GM04504 (cell line): ENCODE data around the gene PDE10A.

Experiments
- DNase-seq: peaks from one replicate; pipeline ENCODE4 v3.0.0-alpha.2; 2012; ENCODE audit warnings: low read depth

PDE10A gene

DNA sequence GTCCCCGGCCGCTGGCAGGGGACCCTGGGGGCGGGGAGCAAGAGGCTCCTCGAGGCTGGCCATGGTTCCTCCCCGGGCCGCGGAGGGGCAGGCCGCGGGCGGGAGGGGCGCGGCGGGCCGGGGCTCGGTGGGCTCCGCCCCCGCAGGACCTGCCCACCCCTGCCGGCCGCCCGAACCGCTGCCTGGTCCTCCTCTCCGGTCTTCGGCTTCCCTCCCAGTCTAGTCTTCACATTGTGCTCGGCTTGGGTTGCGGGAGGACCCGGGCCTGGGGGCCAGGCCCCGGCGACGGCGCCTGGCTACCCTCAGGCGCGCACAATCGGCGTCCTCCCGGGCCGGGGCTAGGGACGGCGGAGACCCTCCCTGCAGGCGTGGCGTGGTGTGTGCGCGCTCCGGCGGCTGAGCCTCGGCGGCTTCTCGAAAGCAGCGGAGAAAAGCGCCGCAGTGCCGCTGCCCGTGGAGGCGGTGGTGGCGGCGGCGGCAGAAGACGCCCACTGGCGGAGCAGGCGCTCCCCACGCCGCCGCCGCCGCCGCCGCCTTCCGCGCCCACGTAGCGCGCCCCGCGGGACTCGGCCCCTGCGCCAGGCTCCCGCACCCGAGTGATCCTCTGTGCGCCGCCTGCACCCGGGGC, at the start of gene PDE10A:
Gene PDE10A, minus strand, starts transcription at position 493 of the 628 bp plus-strand sequence. Its CDS starts 430 bp downstream, at position 63.
- no peak for DNase-seq

- no peak for DNase-seq
Observed at GRCh38 chr6:165708985-165709576, 46.0 kb upstream of the PDE10A start.

DNA sequence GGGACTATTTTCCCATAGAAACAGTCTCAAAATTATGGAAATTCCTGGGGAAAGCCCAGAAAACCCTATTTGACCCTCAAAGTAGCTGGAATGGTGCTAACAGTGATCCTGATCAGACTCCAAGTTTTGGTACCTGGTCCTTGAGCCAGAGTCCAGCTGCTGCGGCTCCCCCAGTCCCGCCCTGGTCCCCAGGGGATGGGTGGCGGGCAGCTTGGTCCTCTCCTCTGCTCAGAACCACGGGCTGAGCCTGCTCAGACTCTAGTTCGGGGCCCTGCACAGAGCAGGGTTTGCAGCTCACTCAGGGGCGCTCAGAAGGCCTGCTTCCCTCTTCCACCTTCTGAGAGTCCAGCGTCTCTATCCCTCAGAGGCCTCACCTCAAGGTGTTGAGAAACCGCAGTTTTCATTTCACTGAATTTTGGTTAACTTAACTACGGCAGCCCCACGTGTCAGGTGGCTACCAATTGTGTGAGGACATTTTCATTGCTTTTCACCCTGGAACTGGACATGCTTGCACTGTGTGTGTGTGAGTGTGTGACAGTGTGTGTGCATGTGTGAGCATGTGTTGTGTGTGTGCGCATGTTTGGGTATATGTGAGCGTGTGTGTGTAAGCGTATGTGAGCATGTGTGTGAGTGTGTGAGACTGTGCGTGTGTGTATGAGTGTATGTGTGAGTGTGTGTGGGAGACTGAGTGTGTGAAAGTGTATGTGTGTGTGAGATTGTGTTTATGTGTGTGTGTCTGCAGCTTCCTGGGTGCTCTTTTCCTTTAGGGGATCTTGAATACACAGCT, 44.2 kb upstream of the PDE10A start:
- no peak for DNase-seq

DNA sequence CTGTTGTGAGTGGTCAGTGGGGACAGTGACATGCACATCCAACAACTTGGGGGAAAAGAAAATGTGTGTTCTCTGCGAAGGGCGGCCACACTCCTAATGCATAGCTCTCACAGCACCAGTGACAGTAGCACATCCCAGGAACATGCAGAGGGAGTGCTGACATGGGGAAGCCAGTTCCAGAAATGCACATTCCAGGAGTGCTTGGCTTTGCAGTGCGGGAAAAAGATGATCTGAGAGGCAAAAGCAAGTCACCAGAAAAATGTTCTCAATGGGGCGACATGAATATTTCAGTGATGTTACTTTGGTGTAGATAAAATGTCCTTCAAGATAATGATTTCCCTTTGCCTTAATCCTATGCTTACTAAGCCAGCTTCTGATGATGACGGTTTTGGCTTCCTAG, 42.9 kb upstream of the PDE10A start:
- no peak for DNase-seq

GRCh38 chr6:165704045-165704748, 41.2 kb upstream of the PDE10A start:
- DNase-seq = no peak

GRCh38 chr6:165702669-165703068, 39.6 kb upstream of the PDE10A start:
- no peak for DNase-seq

GRCh38 chr6:165701564-165702354, 38.7 kb upstream of the PDE10A start:
- DNase-seq = no peak

GRCh38 chr6:165701005-165701404, 38.0 kb upstream of the PDE10A start:
- DNase-seq = no peak

DNA sequence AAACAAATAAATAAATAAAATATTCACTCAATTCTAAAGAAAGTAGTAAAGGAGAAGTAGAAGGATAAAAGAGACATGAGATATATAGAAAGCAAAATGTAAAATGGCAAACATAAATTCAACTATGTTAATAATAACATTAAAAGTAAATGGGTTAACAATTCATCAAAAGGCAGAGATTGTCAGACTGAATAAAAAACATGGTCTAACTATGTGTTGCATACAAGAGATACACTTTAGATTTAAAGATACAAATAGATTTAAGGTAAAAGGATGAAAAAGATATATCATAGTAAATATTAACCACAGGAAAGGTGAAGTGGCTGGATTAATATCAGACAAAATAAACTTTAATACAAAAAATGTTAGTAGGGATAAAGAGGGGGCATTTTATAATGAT, 35.8 kb upstream of the PDE10A start:
- DNase-seq = no peak

- no peak for DNase-seq
Observed at GRCh38 chr6:165697171-165697570, 34.1 kb upstream of the PDE10A start.

GRCh38 chr6:165695722-165696515, 32.9 kb upstream of the PDE10A start:
- no peak for DNase-seq

DNA sequence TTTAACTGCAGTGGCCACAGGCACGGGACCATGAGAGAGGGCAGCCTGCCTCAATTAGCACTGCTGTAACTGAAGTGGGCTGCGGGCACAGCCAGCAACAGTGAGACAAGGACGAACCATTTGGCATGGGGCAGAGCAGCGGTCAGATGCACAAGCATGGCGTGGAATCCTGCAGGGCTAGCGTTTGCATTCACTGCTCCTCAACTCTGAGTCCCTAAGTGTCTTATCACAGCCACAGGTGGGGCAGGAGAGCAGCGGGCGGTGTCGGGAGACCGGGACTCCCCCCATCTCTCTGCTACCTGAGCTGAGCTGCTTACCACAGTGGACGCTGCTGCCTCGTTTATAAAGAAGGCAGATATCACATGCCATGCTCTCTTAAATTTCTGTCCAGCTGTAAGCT, 31.3 kb upstream of the PDE10A start:
- no peak for DNase-seq

DNA sequence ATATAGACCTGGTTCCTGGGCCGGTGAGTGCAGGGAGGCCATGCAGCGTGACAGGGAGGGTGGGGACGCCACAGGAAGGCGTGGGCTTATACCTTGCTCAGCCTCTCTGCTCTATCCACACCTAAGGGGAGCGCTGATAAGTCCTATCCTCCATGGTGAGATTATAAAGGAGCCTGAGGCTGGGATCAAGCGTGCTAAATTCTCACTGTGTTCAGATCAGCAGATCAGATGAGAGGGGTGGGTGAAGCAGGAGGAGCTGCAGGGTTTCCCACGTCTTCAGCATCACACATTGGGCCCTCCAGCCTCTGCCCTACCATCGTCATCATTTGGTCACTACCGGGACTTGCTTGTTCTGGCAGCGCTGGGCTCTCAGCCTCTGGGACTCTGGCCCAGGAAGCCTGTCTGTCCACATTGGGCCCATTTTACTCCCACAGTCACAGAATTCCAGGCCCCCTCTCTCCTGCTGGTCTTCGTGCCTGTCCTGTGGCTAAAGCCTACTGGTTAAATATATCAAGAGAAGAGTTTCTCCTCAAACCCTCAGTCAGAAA, 29.1 kb upstream of the PDE10A start:
- no peak for DNase-seq

DNA sequence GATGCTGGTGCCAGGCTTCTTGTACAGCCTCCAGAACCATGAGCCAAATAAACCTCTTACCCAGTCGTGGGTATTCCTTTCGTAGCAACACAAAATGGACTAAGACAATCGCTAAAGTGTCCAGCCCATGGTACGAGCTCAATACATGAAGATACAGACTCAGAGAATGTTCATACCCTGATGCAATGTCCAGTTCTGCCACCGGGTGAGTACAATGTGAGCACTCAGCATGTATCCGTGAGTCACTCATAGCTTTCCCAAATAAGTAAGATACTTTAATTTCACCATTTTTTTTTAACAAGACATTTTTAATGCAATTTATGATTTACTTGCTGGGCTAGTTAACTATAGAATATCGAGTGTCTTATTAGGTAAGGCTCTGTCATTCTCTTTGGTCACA, 26.7 kb upstream of the PDE10A start:
- DNase-seq = no peak

GRCh38 chr6:165686596-165687365, 23.7 kb upstream of the PDE10A start:
- DNase-seq = no peak

- no peak for DNase-seq
Observed at GRCh38 chr6:165685302-165685701, 22.3 kb upstream of the PDE10A start.

GRCh38 chr6:165684333-165684732, 21.3 kb upstream of the PDE10A start:
- DNase-seq = no peak

DNA sequence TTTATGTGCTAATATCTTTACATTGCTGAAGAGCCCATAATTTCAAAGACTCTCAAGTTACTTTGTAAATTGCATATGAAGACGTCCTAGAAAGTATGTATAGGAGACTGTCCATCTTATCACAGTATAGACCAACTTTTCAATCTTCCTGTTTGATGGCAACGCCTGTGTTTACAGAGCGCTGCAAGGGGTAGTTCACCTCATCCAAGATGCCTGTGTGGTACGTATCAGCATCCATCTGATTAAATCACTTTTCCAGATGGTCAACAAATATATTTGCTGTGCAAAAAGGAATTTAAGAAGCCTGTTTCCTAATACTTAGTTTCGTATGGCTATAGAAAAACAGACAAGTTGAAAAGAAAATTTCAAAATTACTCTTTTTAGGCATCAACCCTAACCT, 17.9 kb upstream of the PDE10A start:
- DNase-seq = no peak

- DNase-seq = no peak
Observed at GRCh38 chr6:165679326-165679725, 16.3 kb upstream of the PDE10A start.

DNA sequence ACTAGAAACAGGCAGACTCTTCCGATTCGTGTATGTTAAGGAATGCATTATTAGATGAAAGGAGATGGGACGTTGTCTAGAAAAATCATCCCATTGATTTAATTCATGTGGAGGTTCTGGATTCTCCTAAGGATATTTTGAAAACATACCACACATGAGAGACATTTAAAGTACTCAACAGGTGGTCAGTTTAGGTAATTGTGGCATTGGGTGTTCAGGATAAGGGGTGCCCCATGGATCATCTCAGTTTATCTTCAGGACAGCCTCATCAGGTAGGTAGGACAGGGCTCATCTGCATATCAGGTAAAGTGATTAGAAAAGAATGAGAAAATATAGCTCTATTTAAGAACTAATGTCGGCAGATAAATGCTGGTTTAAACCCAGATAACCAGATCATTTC, 15.9 kb upstream of the PDE10A start:
- no peak for DNase-seq
